ENCODE results near the gene KIF26B.

DNA sequence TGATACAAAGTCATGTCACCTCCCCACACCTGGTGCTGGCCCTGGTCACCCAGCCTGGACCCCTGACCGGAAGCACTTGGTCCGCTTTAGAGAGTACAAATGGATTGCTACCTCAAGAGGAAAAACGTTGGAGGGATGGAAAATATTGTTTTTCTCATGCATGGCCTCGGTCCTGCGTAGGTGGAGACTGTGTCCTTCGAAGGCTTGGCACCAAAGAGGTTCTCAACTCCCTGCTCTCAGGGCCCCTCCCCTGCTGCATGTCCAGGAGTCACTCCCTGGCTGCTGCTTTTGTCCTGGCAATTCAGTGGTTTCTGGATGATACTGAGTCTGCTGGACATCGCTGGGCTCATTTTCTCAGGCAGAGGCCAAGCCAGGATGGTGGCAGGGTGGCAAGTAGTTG, 529.8 kb downstream of the KIF26B start:
- TF ChIP-seq CTCF (IDR thresholded peaks at IDR 0.05) = no peak
- TF ChIP-seq POLR2A (IDR thresholded peaks at IDR 0.05) = no peak

Data from body of pancreas (tissue), 4 donors.